Measurements from ENCODE around the gene MIGA2.

DNA sequence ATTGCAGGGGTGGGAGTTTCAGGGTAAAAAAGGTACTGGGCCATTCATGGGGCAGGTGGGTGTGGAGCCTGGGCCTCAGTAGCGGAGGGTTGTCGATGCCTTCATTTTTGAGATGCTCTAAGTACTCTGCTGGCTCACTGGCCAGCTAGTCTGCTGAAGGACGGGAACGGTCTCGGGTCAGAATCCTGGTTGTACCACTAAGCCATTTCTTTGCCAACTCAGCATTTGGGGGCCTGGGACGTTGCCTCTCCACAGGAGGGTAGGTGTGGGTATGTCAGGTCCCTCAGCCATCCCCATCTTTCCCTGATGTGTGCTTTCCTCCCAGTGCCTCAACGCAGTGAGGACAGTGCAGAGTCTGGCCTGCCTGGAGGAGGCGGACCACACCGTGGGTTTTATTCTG, 33.4 kb upstream of the MIGA2 start:
- TF ChIP-seq, protein P1, sequence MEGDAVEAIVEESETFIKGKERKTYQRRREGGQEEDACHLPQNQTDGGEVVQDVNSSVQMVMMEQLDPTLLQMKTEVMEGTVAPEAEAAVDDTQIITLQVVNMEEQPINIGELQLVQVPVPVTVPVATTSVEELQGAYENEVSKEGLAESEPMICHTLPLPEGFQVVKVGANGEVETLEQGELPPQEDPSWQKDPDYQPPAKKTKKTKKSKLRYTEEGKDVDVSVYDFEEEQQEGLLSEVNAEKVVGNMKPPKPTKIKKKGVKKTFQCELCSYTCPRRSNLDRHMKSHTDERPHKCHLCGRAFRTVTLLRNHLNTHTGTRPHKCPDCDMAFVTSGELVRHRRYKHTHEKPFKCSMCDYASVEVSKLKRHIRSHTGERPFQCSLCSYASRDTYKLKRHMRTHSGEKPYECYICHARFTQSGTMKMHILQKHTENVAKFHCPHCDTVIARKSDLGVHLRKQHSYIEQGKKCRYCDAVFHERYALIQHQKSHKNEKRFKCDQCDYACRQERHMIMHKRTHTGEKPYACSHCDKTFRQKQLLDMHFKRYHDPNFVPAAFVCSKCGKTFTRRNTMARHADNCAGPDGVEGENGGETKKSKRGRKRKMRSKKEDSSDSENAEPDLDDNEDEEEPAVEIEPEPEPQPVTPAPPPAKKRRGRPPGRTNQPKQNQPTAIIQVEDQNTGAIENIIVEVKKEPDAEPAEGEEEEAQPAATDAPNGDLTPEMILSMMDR (IDR thresholded peaks at IDR 0.05), result no peak
- no peak for TF ChIP-seq EZH2 (IDR thresholded peaks at IDR 0.05; ENCODE audit: borderline replicate concordance, insufficient read depth, low read depth, low read length, poor library complexity, severe bottlenecking)

Measured in B cell (primary cell).